Measurements from ENCODE around the gene CCER1.

Gene CCER1

DNA sequence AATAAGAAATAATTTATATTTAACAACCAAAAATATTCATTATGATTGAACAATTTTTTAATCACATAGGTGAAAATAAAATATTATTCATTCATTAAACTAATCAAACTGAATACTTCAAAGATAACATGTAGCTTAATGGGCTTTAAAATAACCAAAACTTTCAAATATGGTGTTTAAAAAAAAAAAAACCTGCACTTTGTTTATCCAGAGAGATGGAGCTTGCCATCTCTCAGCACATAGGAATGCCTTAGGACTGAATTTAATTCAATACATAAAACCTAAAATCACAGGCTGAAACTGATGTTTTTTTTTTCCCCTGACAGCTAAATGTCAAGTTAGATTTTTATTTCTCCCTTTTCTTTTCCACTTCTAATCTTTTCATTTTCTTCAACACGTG, 14.4 kb upstream of the CCER1 start:
- no peak for DNase-seq (ENCODE audit: low read depth in 1 of 2, low spot score in 1 of 2)

DNA sequence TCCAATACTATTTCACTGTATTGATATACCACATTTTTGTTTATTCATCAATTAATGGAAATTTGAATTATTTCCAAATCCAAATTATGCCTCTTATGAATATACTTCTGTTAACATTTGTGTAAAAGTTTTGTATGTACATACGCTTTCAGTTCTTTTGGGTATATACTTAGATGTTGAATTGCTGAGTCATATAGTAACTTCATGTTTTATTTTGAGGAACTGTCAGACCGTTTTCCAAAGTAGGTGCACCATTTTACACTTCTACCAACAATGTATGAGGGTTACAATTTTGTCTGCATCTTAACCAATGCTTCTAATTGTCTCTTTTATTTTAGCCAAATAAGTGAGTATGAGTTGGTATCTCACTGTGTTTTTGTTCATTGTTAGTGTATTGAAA, 10.2 kb upstream of the CCER1 start:
- DNase-seq (ENCODE audit: low read depth in 1 of 2, low spot score in 1 of 2): no peak

DNA sequence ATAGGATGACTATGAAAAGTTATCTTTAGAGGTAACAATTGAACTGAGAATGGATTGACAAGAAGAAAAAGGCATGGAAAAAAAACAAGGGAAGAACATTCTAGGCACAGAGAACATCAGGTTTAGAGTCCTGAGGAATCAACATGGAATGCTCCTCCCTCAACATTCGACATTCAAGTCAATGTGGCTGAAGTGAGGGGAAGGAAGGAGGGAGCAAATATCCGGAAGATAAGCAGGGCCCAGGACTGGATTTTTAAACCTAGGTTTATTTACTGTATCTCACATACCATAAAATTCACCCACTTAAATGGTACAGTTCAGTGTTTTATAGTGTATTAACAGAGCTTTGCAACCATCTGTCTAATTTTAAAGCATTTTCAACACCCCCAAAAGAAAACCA, 9.6 kb upstream of the CCER1 start:
- no peak for DNase-seq (ENCODE audit: low read depth in 1 of 2, low spot score in 1 of 2)

DNA sequence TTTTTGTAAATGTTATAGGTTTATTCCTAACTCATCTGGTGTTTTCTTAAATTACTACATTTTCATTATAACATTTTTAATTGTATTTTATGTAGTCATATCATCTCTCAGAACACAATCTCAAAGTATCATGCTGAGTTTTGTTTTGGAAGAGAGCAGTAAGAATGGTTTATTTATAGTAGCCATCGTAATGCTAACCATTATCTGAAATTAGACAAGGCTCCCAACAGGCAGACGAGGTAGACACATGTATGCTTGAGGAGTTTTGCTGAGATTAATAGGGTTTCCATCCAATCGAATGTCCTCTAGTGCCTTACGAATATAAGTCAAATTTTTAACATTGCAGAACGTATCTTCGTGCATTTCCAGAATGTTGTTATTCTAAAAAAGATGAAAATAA, 9.0 kb upstream of the CCER1 start:
- no peak for DNase-seq (ENCODE audit: low read depth in 1 of 2, low spot score in 1 of 2)

DNA sequence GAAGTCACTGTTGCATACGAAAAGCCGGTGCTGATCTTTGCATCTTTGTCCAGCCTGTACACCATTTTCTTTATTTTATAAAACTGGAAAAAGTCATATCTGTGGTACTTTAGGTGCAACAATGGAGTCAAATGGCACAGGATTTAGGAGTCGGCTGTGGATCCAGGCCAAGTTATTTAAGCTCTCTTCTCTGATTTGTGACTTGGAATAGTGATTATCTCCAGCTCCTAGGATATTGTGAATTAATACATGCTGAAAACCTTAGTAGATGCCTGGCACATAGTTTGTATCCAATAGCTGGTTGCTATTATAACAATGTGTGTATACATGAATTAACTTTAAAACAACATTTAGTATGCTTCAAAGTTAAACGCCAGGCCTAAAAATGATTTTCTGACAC, 6.2 kb upstream of the CCER1 start:
- DNase-seq (ENCODE audit: low read depth in 1 of 2, low spot score in 1 of 2): no peak

DNA sequence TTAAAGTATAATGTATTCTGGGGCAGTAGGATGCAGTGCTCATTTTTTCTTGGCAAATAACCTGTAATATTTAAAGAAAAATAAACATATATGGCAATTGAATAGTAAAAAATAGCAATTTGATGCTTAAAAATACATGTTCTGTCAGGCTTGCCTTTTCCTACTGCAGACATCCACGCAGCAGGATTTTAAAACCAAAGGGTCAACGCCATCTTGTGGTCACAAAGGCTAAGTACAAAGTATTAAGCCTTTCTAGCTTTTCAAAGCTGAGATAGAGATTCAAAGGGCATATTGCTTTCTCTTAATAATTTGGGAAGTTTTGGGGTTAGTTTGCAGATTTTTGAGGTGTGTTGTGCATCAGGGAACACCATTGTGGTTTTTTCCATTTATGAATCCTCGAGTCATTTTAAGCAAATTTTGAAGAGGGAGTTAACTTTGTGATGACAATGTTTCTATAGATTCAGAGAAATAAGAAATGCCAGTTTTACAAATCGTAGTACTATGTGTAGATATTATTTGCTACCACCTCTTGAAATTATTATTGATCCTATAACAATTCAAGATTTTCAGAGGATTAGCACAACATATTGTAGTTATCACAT, 4.7 kb upstream of the CCER1 start:
- no peak for DNase-seq (ENCODE audit: low read depth in 1 of 2, low spot score in 1 of 2)

DNA sequence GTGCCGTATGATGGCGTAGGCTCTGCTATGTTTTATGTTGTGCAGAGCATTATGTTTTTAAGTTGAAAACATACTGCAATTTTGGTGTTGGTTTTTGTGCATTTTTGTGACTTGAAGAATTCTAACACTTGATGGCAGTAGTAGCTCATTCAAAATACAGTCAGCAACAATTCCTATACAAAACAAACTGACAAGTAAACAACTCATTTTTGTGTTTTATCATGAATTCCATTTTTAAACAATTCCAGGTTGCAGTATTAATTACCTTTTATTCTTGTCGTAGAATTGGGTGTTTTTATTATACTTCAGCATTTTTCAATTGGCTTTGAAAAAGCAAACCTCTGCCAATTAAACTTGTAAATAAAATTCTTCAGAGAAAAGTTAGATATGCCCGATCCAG, 4.1 kb upstream of the CCER1 start:
- DNase-seq (ENCODE audit: low read depth in 1 of 2, low spot score in 1 of 2): no peak

DNA sequence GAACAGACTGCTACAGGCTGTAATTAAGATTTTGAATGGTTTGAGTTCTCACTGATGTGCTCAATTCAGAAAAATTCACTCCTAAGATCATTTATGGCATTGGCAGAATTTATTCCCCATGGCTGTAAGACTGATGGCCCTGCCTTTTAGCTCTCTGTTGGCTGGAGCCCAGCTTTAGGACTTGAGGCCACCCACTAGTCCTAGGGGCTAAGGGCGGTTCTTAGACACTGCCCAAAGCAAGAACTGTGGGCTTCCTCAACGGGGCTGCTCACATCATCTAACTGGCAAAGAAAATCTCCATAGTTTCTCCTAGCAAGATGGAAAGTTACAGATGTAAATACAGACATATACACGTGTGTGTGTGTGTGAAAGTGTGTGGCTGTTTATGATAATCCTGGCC, 3.4 kb upstream of the CCER1 start:
- DNase-seq (ENCODE audit: low read depth in 1 of 2, low spot score in 1 of 2): no peak

DNA sequence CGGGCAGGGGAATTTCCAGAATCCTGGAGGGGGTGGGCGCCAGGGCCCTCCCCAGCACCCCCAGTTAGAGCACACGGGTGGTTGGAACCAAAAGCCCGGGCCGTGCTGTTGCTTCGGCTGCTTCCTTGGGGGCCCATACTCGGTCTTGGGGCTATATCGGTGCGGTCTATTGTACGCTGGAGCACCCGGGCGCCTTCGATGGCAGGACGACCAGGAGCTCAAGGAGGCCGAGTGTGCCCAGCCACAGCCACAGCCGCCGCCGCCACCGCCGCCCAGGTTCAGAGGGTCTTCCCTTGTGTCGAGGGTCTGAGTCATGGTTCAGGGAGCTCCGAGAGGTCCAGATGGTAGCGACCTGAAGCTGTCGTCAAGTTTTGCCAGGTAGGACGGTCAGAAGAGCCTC, 548 bp downstream of the CCER1 start:
- no peak for DNase-seq (ENCODE audit: low read depth in 1 of 2, low spot score in 1 of 2)

DNA sequence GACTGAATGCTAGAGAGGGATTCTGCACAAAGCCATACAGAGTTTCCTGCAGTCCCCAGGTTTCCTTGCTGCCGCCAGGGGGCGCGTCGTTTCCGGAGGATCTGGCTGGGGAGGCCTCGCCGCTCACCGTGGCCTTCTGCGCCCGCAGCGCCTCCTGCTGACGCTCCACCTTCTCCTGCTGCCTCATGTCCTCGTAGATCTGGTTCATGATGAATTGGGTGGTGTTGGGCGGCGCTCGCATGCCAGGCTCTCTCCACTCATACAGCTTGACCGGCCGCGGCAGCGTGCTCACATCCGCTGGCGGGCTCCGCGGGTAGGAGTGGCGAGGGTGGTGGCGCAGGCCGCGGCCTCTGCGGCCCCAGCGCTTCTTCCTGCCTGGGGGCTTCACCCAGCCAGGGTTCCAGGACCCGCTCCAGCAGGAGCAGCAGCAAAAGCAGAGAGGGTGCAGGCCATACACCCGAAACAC, 987 bp downstream of the CCER1 start:
- DNase-seq (ENCODE audit: low read depth in 1 of 2, low spot score in 1 of 2): no peak

DNA sequence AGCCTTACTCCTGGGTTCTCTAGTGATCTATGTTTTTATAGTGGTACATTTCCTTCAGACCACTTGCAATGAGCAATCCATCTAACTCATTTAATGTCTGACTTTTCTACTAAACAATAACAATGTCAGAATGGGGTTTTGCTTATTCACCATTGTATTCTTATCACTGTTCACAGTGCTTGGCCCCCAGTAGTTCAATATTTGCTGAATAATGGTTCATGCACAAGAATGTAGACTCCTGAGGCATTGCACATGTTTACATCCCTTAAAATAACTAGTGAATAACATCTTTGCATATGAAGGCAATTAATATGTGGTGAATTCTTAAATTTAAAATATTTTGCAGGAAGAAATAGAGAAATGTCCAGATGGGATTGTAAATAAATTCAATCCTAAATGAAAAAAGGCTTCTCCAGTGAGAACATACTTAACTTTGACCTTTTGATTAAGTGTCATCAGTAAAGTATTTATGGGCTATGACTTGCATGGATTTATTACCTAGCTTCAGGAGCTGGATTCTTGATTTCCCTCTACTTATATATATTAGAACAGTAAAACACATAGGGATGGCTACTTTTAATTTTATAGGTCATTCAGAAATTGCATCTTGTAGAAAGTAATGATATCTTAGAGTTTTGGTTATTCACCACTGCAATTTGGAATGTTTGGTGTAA, 3.4 kb downstream of the CCER1 start:
- DNase-seq (ENCODE audit: low read depth in 1 of 2, low spot score in 1 of 2): no peak

DNA sequence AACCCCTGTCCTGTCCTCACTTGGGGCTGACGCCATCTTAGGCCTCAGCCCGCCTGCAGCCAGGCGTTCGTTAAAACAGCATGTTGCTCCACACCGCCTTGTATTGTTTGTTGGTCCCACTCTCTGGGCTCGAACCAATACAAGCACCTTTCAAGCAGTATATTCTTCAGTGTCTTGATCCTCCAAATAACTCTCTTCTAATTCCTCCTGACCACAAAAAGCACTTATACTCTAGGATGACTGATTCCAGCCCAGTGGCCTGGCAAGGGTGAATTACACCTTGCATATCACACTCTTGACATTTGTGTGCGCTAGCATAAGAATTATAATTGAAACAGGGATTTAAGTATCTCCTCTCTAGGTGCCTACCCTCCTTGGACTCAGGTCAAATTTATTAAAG, 7.1 kb downstream of the CCER1 start:
- no peak for DNase-seq (ENCODE audit: low read depth in 1 of 2, low spot score in 1 of 2)

DNA sequence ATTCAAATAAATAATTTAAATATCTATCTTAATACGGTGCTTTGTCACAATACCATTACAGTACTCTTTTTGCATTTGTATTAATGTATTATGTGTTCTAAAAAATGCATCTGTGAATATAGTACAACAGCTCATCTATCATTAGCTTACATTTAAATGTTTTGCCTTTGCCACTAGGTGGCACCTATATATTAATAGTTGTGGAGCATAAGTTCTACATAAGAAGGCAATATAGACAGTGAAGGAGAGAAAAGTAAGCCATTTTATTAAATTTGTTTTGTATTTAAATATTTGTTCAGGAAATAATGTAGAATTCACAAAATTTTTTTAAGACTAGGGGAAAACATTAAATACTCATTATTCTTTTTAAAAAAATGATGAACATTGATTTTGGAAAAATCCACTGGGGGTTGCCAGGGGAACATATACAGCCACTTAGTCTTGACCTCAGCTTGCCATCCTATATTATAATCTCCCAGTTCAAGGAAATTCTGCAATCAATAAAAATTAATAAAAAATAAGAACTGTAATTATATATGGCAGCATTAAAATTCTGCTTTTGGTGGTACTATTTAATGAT, 9.8 kb downstream of the CCER1 start:
- no peak for DNase-seq (ENCODE audit: low read depth in 1 of 2, low spot score in 1 of 2)

DNA sequence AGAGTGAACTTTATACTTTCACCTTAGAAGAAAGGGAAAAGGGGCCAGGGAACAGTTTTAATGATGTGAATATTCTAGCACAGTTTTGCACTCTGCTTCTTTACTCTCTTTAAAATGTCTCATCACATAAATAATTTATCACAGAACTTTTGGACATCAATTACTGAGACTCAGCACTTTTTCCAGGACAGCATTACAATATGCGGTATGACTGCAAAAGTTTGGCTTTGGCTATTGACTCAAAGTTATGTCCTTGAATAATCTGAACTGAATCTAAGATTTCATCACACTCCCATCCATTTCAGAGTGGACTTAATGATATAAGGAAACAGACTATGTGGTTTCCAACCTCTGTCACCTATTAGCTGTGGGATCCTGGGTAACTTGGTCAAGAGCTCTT, 11.7 kb downstream of the CCER1 start:
- no peak for DNase-seq (ENCODE audit: low read depth in 1 of 2, low spot score in 1 of 2)

DNA sequence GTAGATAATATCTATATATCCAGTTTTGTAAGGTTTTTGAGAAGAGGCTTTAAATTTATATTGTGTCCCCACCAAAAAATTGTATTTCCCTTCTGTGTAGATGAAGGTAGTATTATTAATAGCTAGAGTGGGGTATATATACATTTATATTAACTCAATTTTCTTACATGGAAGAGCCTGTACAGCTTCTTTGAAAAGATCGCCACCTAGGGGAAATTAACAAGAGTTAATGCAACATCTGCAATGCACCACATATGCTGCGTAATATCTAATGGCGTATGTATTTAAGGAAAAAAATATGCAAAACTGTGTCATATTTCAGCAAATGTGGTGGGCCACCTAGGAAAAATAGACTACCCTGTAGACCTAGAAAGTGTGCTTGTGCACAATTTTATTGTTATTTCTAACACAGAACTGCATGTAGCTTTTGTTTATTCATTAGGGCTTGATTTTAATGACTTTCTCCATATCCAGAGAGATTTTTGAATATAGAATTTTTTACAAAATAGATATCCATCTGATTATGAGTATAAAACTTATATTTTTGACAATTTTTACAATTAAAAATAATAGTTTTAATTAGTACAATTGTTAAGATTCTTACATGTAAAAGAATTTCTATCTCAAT, 14.0 kb downstream of the CCER1 start:
- DNase-seq (ENCODE audit: low read depth in 1 of 2, low spot score in 1 of 2): no peak

DNA sequence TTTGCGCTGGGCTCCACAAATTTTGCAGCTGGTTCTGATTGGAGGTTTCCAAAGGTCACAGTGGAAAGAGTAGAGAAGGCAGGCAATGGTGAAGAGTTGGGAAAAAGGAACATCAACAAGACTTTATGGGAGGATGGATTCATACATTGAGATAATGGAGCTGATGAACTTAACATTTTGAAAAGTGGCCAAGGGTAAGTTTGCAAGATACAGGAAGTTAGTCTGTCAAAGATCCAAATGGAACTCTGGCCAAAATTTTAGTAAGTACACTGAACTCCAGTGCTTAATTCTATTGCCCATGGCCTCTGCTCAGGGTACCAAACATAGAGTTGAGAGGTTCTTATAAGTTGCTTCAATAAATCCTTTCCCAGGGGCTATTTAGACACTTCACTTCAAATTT, 15.6 kb downstream of the CCER1 start:
- DNase-seq (ENCODE audit: low read depth in 1 of 2, low spot score in 1 of 2): no peak

DNA sequence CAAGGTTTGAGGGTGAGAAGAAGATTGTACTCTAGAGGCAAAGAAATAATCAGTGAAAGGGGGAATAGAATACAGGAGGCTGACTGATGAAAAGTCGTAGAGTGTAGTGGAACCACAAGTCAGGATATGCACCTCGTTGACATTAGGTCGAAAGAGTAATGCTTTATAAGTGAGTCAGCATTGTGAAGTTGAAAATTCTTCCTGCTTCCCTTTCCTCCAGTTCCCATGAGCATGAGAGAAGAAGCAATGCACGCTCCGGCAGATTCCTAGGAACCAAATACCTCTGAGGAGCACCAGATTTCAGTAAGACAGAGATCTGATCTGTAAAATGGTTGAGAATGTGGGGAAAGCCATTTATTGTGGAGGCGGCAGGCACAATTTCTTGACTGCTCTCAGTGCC, 16.5 kb downstream of the CCER1 start:
- DNase-seq (ENCODE audit: low read depth in 1 of 2, low spot score in 1 of 2): no peak

DNA sequence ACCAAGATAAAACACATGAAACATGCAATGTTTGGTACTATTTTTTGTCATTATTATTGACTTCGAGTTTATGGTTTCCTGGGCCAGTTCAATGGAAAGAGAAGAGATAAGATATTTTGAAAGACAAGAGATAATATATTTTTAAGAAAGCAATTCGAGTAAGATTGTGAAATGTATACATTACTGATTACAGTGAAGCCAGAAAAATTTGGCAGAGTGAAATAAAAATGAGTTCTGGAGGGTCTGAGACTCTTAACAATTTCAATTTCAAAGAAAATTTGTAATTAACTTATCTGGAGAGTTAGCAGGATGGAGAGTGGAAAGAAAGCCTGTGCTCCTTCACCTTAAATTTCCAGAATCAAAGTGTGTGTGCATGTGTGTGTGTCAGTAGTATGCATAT, 17.3 kb downstream of the CCER1 start:
- no peak for DNase-seq (ENCODE audit: low read depth in 1 of 2, low spot score in 1 of 2)

DNA sequence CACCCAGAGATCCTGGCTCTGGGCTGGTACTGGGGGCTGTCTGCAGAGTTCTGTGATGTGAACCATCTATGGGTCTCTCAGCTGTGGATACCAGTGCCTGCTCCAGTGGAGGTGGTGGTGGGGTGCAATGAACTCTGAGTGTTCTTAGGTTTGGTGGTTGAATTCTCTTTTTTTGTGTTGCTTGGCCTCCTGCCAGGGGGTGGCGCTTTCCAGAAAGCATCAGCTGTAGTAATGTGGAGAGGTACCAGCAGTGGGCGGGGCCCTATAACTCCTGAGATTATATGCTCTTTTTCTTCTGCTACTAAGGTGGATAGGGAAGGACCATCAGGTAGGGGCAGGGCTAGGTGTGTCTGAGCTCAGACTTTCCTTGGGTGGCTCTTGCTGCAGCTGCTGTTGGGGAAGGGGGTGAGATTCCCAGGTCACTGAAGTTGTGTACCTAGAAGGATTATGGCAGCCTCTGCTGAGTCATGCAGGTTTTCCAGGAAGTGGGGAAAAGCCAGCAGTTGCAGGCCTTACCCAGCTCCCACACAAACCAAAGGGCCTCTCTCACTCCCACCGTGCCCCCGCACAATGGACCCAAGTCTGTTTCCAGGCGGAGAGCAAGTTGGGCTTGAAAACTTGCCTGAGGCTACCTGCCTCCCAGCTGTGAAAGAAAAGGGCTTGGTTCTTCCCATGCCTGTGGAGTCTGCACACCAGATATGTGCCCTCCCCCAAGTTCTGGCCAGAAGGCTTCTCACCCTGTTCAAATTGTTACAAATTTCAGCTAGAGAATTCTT, 18.6 kb downstream of the CCER1 start:
- no peak for DNase-seq (ENCODE audit: low read depth in 1 of 2, low spot score in 1 of 2)

DNA sequence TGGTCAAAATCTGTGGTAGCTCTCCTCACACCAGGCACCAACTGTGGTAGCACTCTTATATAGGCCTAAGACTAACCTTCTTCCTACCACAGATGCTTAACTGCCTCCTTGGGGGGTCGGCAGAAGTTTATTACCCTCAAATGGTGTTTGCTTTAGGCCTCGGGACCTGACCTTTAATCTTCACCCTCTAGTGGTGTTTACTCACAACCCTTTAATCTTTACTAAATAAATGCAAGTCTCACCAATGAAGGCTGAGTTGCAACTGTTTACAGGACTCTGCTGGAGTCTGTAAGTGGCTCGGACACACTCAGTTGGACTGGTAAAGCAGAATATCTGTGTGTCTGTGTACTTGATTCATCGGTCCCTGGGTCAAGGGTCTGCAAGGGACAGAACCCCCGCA, 29.4 kb downstream of the CCER1 start:
- no peak for DNase-seq (ENCODE audit: low read depth in 1 of 2, low spot score in 1 of 2)

DNA sequence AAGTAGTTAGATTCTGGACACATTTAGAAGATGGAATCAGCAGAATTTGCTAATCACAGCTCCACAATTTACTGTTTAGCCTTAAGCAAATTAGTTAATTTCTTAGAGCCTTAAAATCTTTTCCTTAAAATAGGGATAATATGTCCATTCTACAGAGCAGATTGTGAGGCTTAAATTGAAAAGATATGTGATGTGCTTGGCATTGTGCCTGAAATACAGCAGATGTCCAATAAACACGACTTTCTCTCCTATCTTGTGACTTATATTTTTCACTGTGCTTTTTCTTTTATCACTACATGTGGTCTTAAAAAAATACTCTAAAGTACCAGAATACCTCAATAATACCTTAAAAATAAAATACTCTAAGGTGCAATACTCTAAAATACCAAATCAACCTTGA, 30.6 kb downstream of the CCER1 start:
- no peak for DNase-seq (ENCODE audit: low read depth in 1 of 2, low spot score in 1 of 2)

DNA sequence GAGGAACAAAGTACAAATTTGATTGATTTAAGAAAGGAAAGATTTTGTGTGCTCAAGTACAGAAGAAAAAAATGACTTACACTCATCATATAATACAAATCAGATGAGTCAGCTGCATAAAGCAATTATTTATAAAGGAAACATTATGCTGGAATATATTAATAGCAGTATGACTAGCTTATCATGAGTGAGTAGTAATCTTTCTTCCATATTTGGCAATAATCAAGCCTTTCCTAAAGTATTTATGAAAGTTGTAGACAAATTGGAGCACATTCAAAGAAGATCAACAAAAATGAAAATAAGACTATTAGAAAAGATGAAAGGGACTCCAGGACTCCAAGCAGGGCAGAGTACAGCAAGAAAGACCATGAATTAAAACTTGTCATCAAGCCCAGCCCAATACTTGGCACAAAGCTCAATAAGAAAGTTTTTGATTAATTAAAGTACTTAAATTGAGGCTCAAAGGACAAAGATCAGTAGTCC, 32.8 kb downstream of the CCER1 start:
- no peak for DNase-seq (ENCODE audit: low read depth in 1 of 2, low spot score in 1 of 2)

Measured in activated T-helper 1 cell treated with anti-CD3 and anti-CD28 coated beads, Interleukin-2, amount 50 U/mL, for 16 hours (primary cell).